Esophagus squamous epithelium (tissue), 4 donors: ENCODE data around the gene CT47C1.

Source experiments
- POLR2A ChIP-seq, 4 donors: fragments of 450-650 bp; IDR thresholded peaks; one replicate each; pipeline ENCODE4 v1.6.1; 2017; ENCODE audit warnings: antibody characterized with exemption in 4 of 4, mild to moderate bottlenecking in 4 of 4, moderate library complexity in 3 of 4
- TF ChIP-seq, protein P1 (sequence below), 6 experiments: fragments of 450-650 bp in 4 of 6; fragments of 200-600 bp in 2 of 6; sonication (generic) in 2 of 6; IDR thresholded peaks; one replicate each; pipeline ENCODE4 v1.5.1; 2016 to 2019; ENCODE audit warnings: antibody characterized with exemption in 6 of 6, mild to moderate bottlenecking in 4 of 6, moderate library complexity in 4 of 6

DNA sequence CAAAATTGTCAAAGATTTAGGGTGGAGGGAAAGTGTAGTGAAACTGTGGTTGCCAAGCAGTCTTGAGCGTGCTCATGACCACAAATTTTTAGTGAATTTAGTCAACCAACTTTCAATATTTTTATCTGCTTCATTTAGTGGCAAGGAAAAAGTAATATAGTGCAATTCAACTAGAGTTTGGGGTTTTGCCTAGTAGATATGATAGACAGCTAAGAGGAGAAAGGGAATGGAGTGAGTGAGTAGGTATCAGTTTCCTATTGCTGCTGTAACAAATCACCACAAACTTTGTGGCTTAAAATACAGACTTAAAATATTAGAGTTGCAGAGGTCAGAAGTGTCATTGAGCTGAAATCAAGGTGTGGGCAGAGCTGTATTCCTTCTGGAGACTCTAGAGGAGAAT, 3.7 kb upstream of the CT47C1 start:
- TF ChIP-seq, protein P1, sequence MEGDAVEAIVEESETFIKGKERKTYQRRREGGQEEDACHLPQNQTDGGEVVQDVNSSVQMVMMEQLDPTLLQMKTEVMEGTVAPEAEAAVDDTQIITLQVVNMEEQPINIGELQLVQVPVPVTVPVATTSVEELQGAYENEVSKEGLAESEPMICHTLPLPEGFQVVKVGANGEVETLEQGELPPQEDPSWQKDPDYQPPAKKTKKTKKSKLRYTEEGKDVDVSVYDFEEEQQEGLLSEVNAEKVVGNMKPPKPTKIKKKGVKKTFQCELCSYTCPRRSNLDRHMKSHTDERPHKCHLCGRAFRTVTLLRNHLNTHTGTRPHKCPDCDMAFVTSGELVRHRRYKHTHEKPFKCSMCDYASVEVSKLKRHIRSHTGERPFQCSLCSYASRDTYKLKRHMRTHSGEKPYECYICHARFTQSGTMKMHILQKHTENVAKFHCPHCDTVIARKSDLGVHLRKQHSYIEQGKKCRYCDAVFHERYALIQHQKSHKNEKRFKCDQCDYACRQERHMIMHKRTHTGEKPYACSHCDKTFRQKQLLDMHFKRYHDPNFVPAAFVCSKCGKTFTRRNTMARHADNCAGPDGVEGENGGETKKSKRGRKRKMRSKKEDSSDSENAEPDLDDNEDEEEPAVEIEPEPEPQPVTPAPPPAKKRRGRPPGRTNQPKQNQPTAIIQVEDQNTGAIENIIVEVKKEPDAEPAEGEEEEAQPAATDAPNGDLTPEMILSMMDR (IDR thresholded peaks at IDR 0.05): no peak
- TF ChIP-seq POLR2A (IDR thresholded peaks at IDR 0.05): no peak
